ENCODE results near the gene RFX3.
A peak's percentile ranks its signal among the peaks of the same experiment; 100 is the strongest.

Gene RFX3

GRCh38 chr9:3513265-3513818 lies 12.5 kb downstream of the RFX3 start:
- DNase-seq (ENCODE audit: low spot score): no peak

GRCh38 chr9:3511551-3511950 lies 14.2 kb downstream of the RFX3 start:
- DNase-seq (ENCODE audit: low spot score): no peak

GRCh38 chr9:3510796-3511195 lies 15.0 kb downstream of the RFX3 start:
- no peak for DNase-seq (ENCODE audit: low spot score)

- DNase-seq (ENCODE audit: low spot score): no peak
Measured at GRCh38 chr9:3509926-3510325, 15.9 kb downstream of the RFX3 start.

- DNase-seq (ENCODE audit: low spot score): peak; percentile 29
Measured at GRCh38 chr9:3508521-3509291, 17.1 kb downstream of the RFX3 start.

- peak; percentile 20 for DNase-seq (ENCODE audit: low spot score)
Measured at GRCh38 chr9:3508078-3508431, 17.7 kb downstream of the RFX3 start.

GRCh38 chr9:3507395-3508077 lies 18.3 kb downstream of the RFX3 start:
- DNase-seq (ENCODE audit: low spot score): no peak

- DNase-seq (ENCODE audit: low spot score): no peak
Measured at GRCh38 chr9:3506164-3506563, 19.6 kb downstream of the RFX3 start.

GRCh38 chr9:3502560-3503398 lies 23.0 kb downstream of the RFX3 start:
- no peak for DNase-seq (ENCODE audit: low spot score)

GRCh38 chr9:3500044-3500443 lies 25.8 kb downstream of the RFX3 start:
- DNase-seq (ENCODE audit: low spot score): no peak

- no peak for DNase-seq (ENCODE audit: low spot score)
Measured at GRCh38 chr9:3498691-3499090, 27.1 kb downstream of the RFX3 start.

- DNase-seq (ENCODE audit: low spot score): no peak
Measured at GRCh38 chr9:3497857-3498256, 27.9 kb downstream of the RFX3 start.

- no peak for DNase-seq (ENCODE audit: low spot score)
Measured at GRCh38 chr9:3497401-3497800, 28.4 kb downstream of the RFX3 start.

- no peak for DNase-seq (ENCODE audit: low spot score)
Measured at GRCh38 chr9:3495855-3496254, 29.9 kb downstream of the RFX3 start.

GRCh38 chr9:3492214-3492613 lies 33.6 kb downstream of the RFX3 start:
- no peak for DNase-seq (ENCODE audit: low spot score)

GRCh38 chr9:3491450-3491849 lies 34.4 kb downstream of the RFX3 start:
- no peak for DNase-seq (ENCODE audit: low spot score)

- no peak for DNase-seq (ENCODE audit: low spot score)
Measured at GRCh38 chr9:3490957-3491356, 34.8 kb downstream of the RFX3 start.

- DNase-seq (ENCODE audit: low spot score): no peak
Measured at GRCh38 chr9:3482578-3482977, 43.2 kb downstream of the RFX3 start.

- no peak for DNase-seq (ENCODE audit: low spot score)
Measured at GRCh38 chr9:3480353-3480655, 45.5 kb downstream of the RFX3 start.

GRCh38 chr9:3479514-3480352 lies 46.1 kb downstream of the RFX3 start:
- DNase-seq (ENCODE audit: low spot score): no peak

GRCh38 chr9:3478549-3478953 lies 47.2 kb downstream of the RFX3 start:
- DNase-seq (ENCODE audit: low spot score): no peak
